Astrocyte of the cerebellum (primary cell): ENCODE measurements around the gene ECPAS.

Experiments
- DNase-seq: peaks from one replicate; pipeline ENCODE4 v3.0.0-alpha.2; 2011; ENCODE audit warnings: low read depth
- H3K4me3 ChIP-seq: 2 replicates; pipeline ENCODE4 v1.5.1; 2011; ENCODE audit warnings: mild to moderate bottlenecking, low read depth, low read length, moderate library complexity
- in situ Hi-C: cut with HindIII; loops from 2 replicates; pipeline ENCODE4 v1.10.0; 2017; ENCODE audit warnings: low sequenced_read_pairs
- TF ChIP-seq, protein P1 (sequence below): IDR thresholded peaks from 2 replicates; pipeline ENCODE4 v1.5.1; 2012; ENCODE audit warnings: low read length, low read depth, moderate library complexity, mild to moderate bottlenecking; ENCODE audit errors: missing control alignments

ECPAS gene

GRCh38 chr9:111429175-111429574, 55.0 kb downstream of the ECPAS start:
- no peak for DNase-seq

GRCh38 chr9:111427186-111427585, 57.0 kb downstream of the ECPAS start:
- DNase-seq, result no peak
- TF ChIP-seq, protein P1, sequence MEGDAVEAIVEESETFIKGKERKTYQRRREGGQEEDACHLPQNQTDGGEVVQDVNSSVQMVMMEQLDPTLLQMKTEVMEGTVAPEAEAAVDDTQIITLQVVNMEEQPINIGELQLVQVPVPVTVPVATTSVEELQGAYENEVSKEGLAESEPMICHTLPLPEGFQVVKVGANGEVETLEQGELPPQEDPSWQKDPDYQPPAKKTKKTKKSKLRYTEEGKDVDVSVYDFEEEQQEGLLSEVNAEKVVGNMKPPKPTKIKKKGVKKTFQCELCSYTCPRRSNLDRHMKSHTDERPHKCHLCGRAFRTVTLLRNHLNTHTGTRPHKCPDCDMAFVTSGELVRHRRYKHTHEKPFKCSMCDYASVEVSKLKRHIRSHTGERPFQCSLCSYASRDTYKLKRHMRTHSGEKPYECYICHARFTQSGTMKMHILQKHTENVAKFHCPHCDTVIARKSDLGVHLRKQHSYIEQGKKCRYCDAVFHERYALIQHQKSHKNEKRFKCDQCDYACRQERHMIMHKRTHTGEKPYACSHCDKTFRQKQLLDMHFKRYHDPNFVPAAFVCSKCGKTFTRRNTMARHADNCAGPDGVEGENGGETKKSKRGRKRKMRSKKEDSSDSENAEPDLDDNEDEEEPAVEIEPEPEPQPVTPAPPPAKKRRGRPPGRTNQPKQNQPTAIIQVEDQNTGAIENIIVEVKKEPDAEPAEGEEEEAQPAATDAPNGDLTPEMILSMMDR, result no peak
- in situ Hi-C loops, result no loop called here
- no peak overlapping the region for H3K4me3 ChIP-seq

More at GRCh38 chr9:111429175-111429574, 55.0 kb downstream of the ECPAS start:
- no peak overlapping the region for H3K4me3 ChIP-seq
- TF ChIP-seq, protein P1, result no peak
- in situ Hi-C loops, result no loop called here

DNA sequence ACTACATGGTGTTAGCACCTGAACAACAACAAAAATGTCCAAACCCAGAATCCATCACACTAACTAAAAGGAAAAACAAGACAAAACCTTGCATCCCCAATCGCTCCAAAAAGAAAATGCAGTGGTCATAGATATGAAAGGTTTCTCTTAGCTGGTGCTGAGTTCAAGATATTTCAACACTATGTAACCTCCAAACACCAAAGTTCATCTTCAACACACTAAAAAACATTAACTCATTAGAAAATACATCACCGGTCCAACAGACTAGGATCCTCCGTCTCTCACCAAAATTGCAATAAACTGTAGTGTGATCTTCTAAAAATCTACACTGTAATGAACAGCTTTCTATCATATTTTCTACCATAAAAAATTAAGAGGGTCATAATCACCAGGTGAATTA, 60.8 kb downstream of the ECPAS start:
- no peak for DNase-seq
- TF ChIP-seq, protein P1, result no peak
- in situ Hi-C loops, result no loop called here
- no peak overlapping the region for H3K4me3 ChIP-seq

- in situ Hi-C loops, result no loop called here
- TF ChIP-seq, protein P1, result no peak
- DNase-seq, result no peak
- no peak overlapping the region for H3K4me3 ChIP-seq
These were observed 69.8 kb downstream of the ECPAS start for GRCh38 chr9:111414406-111414805.

DNA sequence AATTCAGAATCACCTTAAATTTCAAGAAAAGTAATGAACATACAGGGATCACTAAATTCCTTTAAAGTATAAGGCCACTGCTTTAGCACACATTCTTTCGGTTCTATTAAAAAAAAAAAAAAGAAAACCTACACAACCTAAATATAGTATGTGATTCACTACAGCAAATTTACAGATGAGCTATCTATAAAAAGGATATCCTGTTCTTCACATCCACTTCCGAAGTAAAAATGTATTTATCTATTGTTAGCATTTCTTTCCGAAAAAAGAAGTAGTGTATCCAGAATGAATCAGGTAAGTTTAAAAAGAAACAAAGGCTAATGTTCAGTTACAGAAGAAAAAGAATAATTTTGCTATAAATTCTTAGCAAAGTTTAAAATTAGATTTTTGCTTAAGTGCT, 70.2 kb downstream of the ECPAS start:
- no peak for DNase-seq
- in situ Hi-C loops, result no loop called here
- TF ChIP-seq, protein P1, result no peak
- no peak overlapping the region for H3K4me3 ChIP-seq

DNA sequence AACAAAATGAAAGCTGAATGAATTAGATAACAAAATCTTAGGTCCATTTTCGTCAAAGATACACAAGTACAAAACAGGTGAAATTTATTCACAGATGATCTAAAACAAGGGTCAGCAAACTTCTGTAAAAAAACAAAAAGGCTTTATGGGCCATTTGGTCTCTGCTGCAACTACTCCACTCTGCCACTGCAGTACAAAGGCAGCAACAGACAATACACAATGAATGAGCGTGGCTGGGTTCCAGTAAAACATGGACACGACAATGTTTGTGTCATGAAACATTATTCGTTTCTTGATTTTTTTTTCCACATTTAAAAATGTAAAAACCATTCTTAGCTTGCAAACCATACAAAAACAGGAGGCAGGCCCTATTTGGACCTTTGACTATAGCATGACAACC, 71.9 kb downstream of the ECPAS start:
- in situ Hi-C loops, result no loop called here
- DNase-seq, result no peak
- TF ChIP-seq, protein P1, result no peak
- H3K4me3 ChIP-seq, result no peak overlapping the region

GRCh38 chr9:111411266-111411665, 72.9 kb downstream of the ECPAS start:
- no peak overlapping the region for H3K4me3 ChIP-seq
- DNase-seq, result no peak
- TF ChIP-seq, protein P1, result no peak
- in situ Hi-C loops, result no loop called here
